Stimulated activated CD4-positive, alpha-beta T cell treated with anti-CD3 and anti-CD28 coated beads, TNF-alpha, amount 100 ng/mL, for 4 hours (primary cell): ENCODE data around the gene PLCB1.
"Not testable (repeated sequence)": the region's sequence is repeated elsewhere in the genome, so short reads cannot be mapped to it uniquely, and the experiment has no call there.

Experiments
- DNase-seq, 3 experiments: peaks; one replicate each; pipeline ENCODE4 v3.0.0-alpha.2; 2020; ENCODE audit warnings: low read depth in 3 of 3

Gene PLCB1

DNA sequence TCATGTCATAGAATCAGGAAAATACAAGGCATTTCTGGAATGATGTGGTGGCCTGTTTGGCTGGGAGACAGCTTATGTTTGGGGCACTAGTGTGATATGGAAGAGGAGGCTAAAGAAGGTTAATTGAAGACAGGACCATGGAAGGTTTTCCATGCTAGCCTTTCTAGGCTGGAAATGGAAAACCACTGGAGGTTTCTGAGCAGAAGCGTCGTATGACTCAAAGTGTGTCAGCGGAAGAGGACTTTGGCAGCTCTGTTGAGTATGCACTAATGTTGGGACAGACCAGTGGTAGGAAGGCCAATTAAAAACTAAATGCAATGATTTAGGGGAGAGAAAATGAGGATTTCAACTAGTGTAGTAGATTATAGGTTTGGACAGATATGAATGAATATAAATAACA is 413.1 kb downstream of the PLCB1 start:
- no peak for DNase-seq

DNA sequence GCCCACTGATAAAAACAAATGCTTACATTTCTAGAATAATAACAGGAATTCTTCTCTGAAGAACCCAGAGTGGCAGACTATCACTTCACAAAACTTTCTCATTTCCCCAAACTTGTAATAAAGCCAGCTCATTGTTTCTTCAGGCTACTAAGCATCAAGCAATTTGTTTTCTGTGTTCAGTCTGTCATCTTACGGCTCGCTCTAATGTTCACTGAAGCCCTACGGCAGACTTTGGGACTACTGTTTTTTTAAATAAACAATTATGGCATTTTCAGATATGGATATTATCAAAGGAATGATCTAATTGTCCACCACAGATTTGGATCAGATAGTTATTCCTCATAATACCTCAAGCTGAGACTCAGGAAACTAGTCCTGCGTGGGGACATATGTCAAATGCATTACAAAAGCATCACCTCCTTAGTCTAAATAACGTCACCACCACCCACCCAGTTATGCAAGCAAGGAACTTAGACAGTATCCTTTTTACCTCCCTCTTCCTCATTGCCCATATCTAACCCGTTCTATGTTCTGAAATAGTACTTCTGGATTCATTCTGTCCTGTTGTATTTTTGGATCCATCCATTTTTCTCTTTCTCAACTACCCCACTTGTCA is 415.1 kb downstream of the PLCB1 start:
- DNase-seq = no peak

- DNase-seq = no peak
Observed at GRCh38 chr20:8547968-8548588, 416.0 kb downstream of the PLCB1 start.

GRCh38 chr20:8549192-8549591 is 417.1 kb downstream of the PLCB1 start:
- no peak for DNase-seq

DNA sequence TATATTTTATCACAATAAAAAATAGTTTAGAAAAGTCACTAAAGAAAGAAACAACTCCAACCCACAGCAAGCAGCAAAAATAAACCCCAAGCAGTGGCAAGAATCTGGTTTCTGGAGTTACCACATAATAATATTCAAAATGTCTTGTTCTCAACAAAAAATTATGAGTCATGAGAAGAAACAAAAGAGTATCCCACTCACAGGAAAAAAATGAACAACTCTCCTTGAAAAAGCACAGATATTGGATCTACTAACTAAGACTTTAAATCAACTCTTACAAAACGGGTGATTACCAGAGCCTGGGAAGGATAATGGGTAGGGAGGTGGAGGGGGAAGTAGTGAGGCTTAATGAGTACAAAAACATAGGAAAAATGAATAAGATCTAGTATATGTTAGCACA is 425.6 kb downstream of the PLCB1 start:
- DNase-seq = no peak

DNA sequence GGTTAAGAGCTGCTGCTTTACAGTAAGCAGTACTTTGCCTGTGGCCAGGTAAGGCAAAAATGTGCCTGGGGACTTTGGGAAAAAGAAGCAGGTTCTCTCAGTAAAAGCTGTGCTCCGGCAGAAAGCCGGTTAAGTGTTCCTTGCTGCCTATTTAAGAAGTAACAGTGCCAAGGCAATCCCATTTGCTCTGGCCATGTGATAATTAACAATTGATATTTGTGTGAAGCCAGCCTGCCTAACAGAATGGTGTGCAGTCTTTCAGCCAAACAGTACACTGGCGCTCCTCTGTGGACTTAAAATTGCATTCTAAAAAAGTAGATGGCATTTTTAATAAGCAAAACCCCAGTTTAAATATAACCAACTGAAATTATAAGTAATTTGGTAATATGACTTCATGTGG is 430.3 kb downstream of the PLCB1 start:
- no peak for DNase-seq

- no peak for DNase-seq
Observed at GRCh38 chr20:8568075-8568474, 436.0 kb downstream of the PLCB1 start.

DNA sequence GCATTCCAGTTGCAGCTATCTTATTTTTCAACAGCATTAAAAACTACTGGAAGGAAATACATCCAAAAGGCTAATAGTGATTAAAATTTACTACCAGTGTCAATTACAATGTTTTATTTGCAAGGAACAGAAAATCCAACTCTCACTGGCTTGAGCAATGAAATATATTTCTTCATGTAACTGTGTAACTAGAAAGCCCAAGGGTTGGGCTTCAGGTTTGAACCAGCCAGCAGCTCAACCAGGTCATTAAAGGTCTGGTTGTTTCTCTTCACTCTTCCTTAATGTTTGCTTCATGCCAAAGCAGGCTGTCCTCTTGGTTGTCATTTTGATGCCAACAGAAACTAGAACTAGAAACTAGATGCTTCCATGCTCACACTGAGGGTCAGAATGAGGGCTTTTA is 437.7 kb downstream of the PLCB1 start:
- no peak for DNase-seq

DNA sequence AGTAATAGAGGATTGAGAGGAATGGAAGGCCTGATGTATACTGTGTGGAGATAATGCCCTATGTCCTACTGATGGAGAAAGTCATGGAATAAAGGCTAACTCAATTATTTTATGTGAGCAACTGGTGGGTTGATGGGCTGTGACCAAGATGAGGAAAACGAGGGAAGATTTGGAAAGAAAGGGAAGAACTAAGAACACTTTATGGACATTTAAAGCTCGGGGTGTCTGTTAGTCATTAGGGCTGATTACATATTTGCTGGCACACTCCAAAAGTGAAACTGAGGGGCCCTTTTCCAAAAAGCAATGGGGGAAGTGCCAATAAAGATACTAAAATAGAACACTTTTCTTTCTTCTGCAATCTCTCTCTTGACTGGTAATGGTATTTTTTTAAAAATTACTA is 439.5 kb downstream of the PLCB1 start:
- no peak for DNase-seq

GRCh38 chr20:8573686-8574085 is 441.6 kb downstream of the PLCB1 start:
- no peak for DNase-seq

DNA sequence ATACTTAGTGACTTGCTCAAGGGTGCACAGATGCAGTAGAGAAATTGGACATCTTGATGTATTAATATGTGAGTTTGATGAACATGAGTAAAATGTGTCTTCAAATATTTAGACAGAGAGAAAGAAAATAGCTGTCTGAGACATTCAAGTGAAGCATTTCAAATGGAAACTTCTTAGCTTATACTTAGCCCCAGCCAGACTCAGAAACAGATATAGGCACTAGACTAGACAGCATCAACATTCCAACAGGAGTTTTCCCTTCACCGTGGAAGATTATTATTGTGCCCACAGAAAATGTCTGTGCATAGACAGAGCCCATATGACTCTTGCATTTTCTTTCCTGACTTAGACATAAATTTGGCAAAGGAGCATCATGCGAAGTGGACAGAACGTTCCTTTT is 443.0 kb downstream of the PLCB1 start:
- DNase-seq = no peak

- DNase-seq = no peak
Observed at GRCh38 chr20:8578161-8578865, 446.2 kb downstream of the PLCB1 start.

DNA sequence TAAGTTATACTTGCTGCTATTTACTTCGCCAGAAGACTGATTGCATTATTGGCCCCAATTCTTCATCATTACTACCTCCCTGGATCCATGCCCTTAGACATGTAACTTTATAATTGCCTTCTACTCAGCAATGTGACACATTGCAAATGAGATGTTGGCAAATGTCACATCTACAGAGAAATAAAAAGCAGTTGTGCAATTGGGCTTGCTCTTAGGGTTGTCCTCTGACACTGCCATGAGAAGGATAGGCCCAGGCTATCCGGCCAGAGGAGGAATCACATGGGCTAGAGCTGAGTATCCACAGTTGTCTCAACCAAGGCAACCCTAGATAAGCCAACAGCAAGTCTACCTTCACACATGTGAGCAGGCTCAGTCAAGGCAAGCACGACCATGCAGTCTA is 447.0 kb downstream of the PLCB1 start:
- no peak for DNase-seq

- no peak for DNase-seq
Observed at GRCh38 chr20:8581446-8582183, 449.5 kb downstream of the PLCB1 start.

DNA sequence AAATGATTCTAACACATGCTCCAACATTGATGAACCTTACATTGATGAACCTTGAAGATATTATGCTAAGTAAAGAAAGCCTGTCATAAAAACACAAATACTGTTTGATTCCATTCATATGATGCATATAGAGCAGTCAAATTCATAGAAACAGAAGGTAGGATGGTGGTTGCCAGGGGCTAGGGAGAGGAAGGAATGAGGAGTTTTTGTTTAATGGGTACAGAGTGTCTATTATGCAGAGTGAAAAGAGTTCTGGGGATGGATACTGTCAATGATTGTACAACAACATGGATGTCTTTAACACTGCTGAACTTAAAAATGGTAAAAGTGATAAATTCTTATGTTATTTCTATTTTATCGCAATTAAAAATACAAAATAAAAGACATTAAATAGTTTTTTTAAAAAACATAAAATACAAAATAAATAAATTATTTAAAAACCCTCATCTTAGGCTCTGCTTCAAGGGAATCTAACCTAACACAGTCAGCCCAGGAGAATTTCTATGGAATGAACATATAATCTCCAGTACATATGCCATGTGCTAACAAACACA is 451.0 kb downstream of the PLCB1 start:
- DNase-seq = no peak

DNA sequence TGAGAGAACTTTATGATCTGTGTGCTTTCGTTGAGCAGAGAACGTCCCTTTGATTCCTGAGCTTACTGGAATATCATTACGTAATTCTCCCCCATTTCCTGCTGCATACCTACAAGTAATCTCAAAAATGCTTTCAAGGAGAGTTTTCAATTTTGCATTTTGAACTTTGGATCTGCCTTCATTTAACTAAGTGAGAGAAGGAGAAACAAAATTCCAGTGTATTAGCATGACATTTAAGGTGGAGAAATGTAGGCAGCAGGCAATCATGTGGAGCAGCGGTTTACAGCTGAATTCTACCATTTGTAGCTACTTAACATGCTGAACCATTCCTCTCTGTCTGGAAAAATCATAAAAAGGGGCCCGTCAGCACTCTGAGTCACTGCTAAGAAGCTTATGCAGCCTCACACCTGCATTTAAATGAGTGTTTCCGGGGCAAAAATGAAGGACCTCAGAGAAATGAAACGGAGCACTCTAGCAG is 451.5 kb downstream of the PLCB1 start:
- no peak for DNase-seq

DNA sequence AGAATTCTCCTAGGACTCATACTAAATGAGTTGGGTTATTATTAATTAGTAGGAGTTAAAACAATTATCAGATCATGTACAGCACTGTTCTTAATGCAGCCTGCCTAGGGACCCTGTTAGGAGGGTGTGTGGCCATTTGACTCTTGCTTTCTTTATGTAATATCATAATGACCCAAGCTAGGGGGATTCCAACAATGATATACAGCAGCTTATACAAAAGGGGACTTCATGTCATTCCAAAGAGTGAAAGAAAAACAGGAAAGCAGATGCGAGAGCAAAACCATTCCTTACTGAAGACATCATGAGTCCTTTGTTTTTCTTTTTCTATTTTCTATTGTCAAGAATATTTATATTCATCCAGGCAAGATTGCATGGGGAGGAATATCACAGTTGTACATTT is 455.2 kb downstream of the PLCB1 start:
- DNase-seq = no peak

- DNase-seq = no peak
Observed at GRCh38 chr20:8587810-8588209, 455.7 kb downstream of the PLCB1 start.

DNA sequence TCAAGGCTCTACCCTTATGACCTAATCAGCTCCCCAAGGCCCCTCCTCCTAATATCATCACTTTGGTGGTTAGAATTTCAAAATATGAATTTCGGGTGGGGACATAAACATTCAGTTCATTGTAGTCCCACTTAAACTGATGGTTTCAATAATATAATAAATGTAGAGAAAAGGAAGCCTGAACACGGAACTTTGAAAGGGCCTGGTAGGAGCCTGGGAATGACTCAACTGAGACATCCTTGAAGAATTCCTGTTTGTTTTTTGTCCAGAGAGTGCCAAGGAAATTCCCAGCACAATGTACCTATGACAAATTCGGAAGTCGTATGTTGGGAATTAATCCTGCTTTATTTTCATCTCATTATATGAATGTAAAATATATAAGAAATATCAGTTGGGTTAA is 457.9 kb downstream of the PLCB1 start:
- no peak for DNase-seq

DNA sequence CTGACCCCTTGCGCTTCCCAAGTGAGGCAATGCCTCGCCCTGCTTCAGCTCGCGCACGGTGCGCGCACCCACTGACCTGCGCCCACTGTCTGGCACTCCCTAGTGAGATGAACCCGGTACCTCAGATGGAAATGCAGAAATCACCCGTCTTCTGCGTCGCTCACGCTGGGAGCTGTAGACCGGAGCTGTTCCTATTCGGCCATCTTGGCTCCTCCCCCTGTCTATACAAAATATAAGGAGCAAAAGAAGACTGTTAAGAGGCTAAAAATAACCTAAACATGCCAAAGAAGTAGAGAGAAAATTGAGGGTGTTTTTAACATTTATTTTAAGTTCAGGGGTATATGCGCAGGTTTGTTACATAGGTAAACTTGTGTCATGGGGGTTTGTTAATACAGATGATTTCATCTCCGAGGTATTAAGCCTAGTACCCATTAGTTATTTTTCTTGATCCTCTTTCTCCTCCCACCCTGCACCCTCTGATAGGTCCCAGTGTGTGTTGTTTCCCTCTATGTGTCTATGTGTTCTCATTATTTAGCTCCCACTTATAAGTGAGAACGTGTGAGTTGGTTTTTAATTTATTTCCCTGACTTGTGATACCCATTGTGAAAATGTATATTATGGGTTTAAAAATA is 469.0 kb downstream of the PLCB1 start:
- not testable (repeated sequence) for DNase-seq

- DNase-seq = no peak
Observed at GRCh38 chr20:8601542-8601912, 469.5 kb downstream of the PLCB1 start.
